ENCODE data around the gene KPNA3.

The KPNA3 gene

DNA sequence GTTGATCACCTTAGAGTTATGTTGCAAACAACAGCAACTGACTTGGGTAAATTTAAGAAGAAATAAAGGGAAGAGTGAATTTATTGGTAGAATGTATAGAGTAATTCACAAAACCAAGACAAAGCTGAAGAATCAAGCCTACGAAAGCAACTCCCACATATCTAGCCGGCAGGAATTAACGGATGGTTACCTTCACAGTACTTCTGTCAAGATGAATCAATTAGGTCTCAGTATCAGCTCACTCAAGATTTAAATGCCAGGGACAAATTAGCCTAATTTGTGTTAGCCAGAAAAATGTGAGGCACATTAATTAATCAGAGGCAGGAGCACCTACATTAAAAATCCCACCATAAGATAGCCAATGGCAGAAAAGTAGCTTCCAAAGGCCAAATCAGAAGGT lies 10.7 kb downstream of the KPNA3 start:
- Histone ChIP-seq H3K4me3 (ENCODE audit: control insufficient read depth in 1 of 7, extremely low read depth in 1 of 7, insufficient read depth in 4 of 7, low read depth in 2 of 7, low read length in 6 of 7) (no peak overlapping the region), H3K9me3 (ENCODE audit: control extremely low read depth in 1 of 5, control insufficient read depth in 4 of 5, insufficient read depth in 2 of 5, low read depth in 1 of 5, low read length in 4 of 5) (no peaks in the 10 kb centered on the region), H3K27me3 (replicated peaks in 2 of 5; ENCODE audit: control insufficient read depth in 4 of 5, insufficient read depth in 5 of 5, low read length in 4 of 5) (no peaks in the 10 kb centered on the region), H3K36me3 (ENCODE audit: control insufficient read depth in 4 of 4, insufficient read depth in 4 of 4, low read length in 3 of 4) (peaks cover 0 to 10% (median 0%) of the 10 kb centered on the region in 4 experiments), H3K27ac (ENCODE audit: insufficient read depth in 1 of 2, low read depth in 1 of 2, low read length in 2 of 2, poor library complexity in 1 of 2, severe bottlenecking in 2 of 2) (no peak overlapping the region), H3K4me1 (ENCODE audit: control extremely low read depth in 1 of 4, control insufficient read depth in 4 of 4, insufficient read depth in 4 of 4, low read length in 3 of 4) (peaks cover 0 to 8% (median 0%) of the 10 kb centered on the region in 4 experiments)
- WGBS (ENCODE audit: insufficient coverage) = 100% methylated on average over 1 of the region's 3 CpGs
- ChIA-PET POLR2A (no interaction called here), CTCF (interaction anchor here (1.0 kb wide), 1 partner anchor 9 kb away, joined by 3 read pairs; no protein-coding TSS in a partner anchor)
- no peak for DNase-seq

DNA sequence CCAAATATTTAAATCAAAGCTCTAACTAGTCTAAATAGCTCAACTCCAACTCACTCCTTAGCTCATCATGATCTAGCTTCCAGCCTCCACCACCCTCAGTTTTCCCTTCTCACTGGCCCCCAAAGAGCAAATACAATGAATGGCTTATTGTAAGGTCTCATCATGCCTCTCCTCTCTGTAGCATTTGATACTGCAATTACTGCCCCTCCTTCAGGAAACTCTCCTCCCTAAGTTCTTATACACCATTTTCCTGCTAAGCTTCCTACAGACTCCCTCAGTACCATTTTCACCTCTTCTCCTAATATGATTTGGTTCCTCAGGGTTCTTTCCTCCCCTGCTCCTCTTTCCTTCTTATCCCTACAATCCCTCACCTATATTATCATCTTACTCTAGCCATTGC lies 12.8 kb downstream of the KPNA3 start:
- Histone ChIP-seq H3K4me3 (ENCODE audit: control insufficient read depth in 1 of 7, extremely low read depth in 1 of 7, insufficient read depth in 4 of 7, low read depth in 2 of 7, low read length in 6 of 7) (no peak overlapping the region), H3K4me1 (ENCODE audit: control extremely low read depth in 1 of 4, control insufficient read depth in 4 of 4, insufficient read depth in 4 of 4, low read length in 3 of 4) (peaks cover 0 to 5% (median 0%) of the 10 kb centered on the region in 4 experiments), H3K9me3 (ENCODE audit: control extremely low read depth in 1 of 5, control insufficient read depth in 4 of 5, insufficient read depth in 2 of 5, low read depth in 1 of 5, low read length in 4 of 5) (no peaks in the 10 kb centered on the region), H3K36me3 (ENCODE audit: control insufficient read depth in 4 of 4, insufficient read depth in 4 of 4, low read length in 3 of 4) (peaks cover 0 to 4% (median 0%) of the 10 kb centered on the region in 4 experiments), H3K27me3 (replicated peaks in 2 of 5; ENCODE audit: control insufficient read depth in 4 of 5, insufficient read depth in 5 of 5, low read length in 4 of 5) (no peaks in the 10 kb centered on the region), H3K27ac (ENCODE audit: insufficient read depth in 1 of 2, low read depth in 1 of 2, low read length in 2 of 2, poor library complexity in 1 of 2, severe bottlenecking in 2 of 2) (no peak overlapping the region)
- DNase-seq = no peak
- ChIA-PET CTCF (interaction anchor here (1.2 to 1.5 kb wide), 4 partner anchors 11 to 101 kb away, joined by 3 to 4 read pairs (median 3); partner anchors contain the start of gene EBPL), POLR2A (interaction anchor here (0.7 kb wide), 1 partner anchor 16 kb away, joined by 3 read pairs; no protein-coding TSS in a partner anchor)

DNA sequence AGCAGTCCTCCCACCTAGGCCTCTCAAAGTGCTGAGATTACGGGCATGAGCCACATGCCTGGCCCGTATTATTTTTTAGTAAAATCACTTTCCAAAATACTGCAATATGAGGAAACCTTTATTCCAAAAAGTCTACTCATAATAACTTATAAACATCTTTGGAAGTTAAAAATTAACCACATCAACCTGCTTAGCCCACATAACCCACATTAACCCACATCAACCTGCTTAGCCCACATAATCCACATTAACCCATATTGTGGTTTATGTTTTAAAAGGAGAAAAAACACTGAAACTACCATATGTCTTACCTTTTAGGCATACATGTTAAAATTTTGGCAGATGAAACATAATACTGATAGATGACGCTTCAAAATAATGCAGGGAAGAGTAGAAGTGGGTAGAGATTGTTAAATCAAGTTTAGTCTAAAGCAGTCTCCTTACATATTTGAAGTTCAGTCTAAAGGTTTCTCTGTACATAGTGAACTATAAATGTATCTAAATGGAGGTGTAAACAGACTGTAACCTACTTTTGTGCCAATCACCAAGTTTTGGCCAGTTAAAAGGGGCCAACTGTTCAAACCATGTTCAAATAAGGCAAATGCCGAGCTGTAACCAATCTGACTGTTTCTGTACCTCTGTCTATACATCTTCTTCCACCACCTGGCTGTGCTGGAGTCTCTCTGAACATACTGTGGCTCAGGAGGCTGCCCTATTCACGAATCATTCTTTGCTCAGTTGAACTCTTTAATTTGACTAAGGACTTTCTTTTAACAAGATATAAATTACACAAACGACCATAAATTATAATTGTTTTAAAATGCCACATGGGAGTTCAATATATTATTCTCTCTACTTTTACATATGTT lies 14.5 kb downstream of the KPNA3 start:
- Histone ChIP-seq H3K9me3 (ENCODE audit: control extremely low read depth in 1 of 5, control insufficient read depth in 4 of 5, insufficient read depth in 2 of 5, low read depth in 1 of 5, low read length in 4 of 5) (no peaks in the 10 kb centered on the region), H3K4me1 (ENCODE audit: control extremely low read depth in 1 of 4, control insufficient read depth in 4 of 4, insufficient read depth in 4 of 4, low read length in 3 of 4) (peaks cover 0 to 4% (median 0%) of the 10 kb centered on the region in 4 experiments), H3K27me3 (replicated peaks in 2 of 5; ENCODE audit: control insufficient read depth in 4 of 5, insufficient read depth in 5 of 5, low read length in 4 of 5) (no peaks in the 10 kb centered on the region), H3K4me3 (ENCODE audit: control insufficient read depth in 1 of 7, extremely low read depth in 1 of 7, insufficient read depth in 4 of 7, low read depth in 2 of 7, low read length in 6 of 7) (no peak overlapping the region), H3K36me3 (ENCODE audit: control insufficient read depth in 4 of 4, insufficient read depth in 4 of 4, low read length in 3 of 4) (peaks cover 0 to 2% (median 0%) of the 10 kb centered on the region in 4 experiments), H3K27ac (ENCODE audit: insufficient read depth in 1 of 2, low read depth in 1 of 2, low read length in 2 of 2, poor library complexity in 1 of 2, severe bottlenecking in 2 of 2) (no peak overlapping the region)
- ChIA-PET POLR2A (no interaction called here), CTCF (interaction anchor here (1.0 to 1.3 kb wide), 2 partner anchors 28 to 99 kb away, joined by 3 read pairs; no protein-coding TSS in a partner anchor)
- DNase-seq = peak in 2 of 3 donors; percentile 27 to 30
- WGBS (ENCODE audit: insufficient coverage) = 100% methylated on average over 1 of the region's 6 CpGs

DNA sequence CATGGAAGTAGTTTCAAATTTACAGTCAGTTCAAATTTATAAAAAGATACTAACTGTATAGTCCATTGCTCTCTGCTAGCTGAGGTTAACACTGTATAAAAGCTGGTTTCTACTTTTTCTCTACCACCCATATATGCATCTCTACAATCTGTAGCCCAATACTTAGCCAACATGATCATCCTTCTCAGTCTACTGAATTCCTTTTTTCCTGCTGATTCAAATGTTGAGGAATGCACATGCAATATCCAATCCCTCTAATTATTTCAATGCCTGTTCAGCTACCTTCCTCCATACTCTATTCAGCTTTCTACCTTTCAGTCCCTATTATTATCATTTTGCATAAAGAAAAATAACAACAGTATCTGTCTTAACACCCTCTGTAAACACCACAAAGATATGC lies 15.6 kb downstream of the KPNA3 start:
- Histone ChIP-seq H3K4me3 (ENCODE audit: control insufficient read depth in 1 of 7, extremely low read depth in 1 of 7, insufficient read depth in 4 of 7, low read depth in 2 of 7, low read length in 6 of 7) (no peak overlapping the region), H3K27me3 (replicated peaks in 2 of 5; ENCODE audit: control insufficient read depth in 4 of 5, insufficient read depth in 5 of 5, low read length in 4 of 5) (no peaks in the 10 kb centered on the region), H3K4me1 (ENCODE audit: control extremely low read depth in 1 of 4, control insufficient read depth in 4 of 4, insufficient read depth in 4 of 4, low read length in 3 of 4) (peaks cover 0 to 4% (median 0%) of the 10 kb centered on the region in 4 experiments), H3K27ac (ENCODE audit: insufficient read depth in 1 of 2, low read depth in 1 of 2, low read length in 2 of 2, poor library complexity in 1 of 2, severe bottlenecking in 2 of 2) (no peak overlapping the region), H3K36me3 (ENCODE audit: control insufficient read depth in 4 of 4, insufficient read depth in 4 of 4, low read length in 3 of 4) (peaks cover 0 to 2% (median 0%) of the 10 kb centered on the region in 4 experiments), H3K9me3 (ENCODE audit: control extremely low read depth in 1 of 5, control insufficient read depth in 4 of 5, insufficient read depth in 2 of 5, low read depth in 1 of 5, low read length in 4 of 5) (no peaks in the 10 kb centered on the region)
- DNase-seq = no peak
- ChIA-PET CTCF (interaction anchor here (0.9 to 1.3 kb wide), 3 partner anchors 11 to 96 kb away, joined by 3 read pairs; no protein-coding TSS in a partner anchor), POLR2A (interaction anchor here (0.7 to 0.9 kb wide), 2 partner anchors 16 to 125 kb away, joined by 3 read pairs; partner anchors contain the start of gene KPNA3)

DNA sequence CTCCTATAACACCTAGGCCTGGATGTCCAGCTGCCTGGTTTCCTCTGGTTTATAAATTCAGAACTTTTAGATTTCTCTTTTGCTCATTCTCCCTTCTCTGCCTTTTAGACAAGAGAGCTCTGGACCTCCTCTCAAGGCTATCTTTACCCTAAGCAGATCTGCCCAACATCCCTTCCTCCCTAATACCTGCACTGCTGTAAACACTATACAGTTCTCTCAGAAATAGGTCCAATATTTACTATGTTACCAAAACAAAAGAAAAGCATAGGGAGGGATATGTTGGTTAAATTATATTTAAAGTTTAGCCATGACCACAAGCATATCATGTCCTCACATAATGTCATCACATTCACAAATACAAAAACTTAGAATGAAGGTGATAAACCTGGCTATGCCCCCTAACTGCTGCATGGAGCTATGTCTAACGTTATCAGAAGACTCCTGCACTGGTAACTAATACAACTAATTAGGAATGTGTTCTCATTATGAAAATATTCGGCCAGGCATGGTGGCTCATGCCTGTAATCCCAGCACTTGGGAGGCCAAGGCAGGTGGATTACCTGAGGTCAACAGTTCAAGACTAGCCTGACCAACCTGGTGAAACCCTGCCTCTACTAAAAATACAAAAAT lies 18.0 kb downstream of the KPNA3 start:
- Histone ChIP-seq H3K36me3 (ENCODE audit: control insufficient read depth in 4 of 4, insufficient read depth in 4 of 4, low read length in 3 of 4) (no peaks in the 10 kb centered on the region), H3K4me3 (ENCODE audit: control insufficient read depth in 1 of 7, extremely low read depth in 1 of 7, insufficient read depth in 4 of 7, low read depth in 2 of 7, low read length in 6 of 7) (no peak overlapping the region), H3K9me3 (ENCODE audit: control extremely low read depth in 1 of 5, control insufficient read depth in 4 of 5, insufficient read depth in 2 of 5, low read depth in 1 of 5, low read length in 4 of 5) (peaks cover 0 to 6% (median 0%) of the 10 kb centered on the region in 5 experiments), H3K27me3 (replicated peaks in 2 of 5; ENCODE audit: control insufficient read depth in 4 of 5, insufficient read depth in 5 of 5, low read length in 4 of 5) (no peaks in the 10 kb centered on the region), H3K27ac (ENCODE audit: insufficient read depth in 1 of 2, low read depth in 1 of 2, low read length in 2 of 2, poor library complexity in 1 of 2, severe bottlenecking in 2 of 2) (no peak overlapping the region), H3K4me1 (ENCODE audit: control extremely low read depth in 1 of 4, control insufficient read depth in 4 of 4, insufficient read depth in 4 of 4, low read length in 3 of 4) (peaks cover 0 to 4% (median 0%) of the 10 kb centered on the region in 4 experiments)
- 100% methylated on average over 1 of the region's 2 CpGs for WGBS (ENCODE audit: insufficient coverage)
- no peak for DNase-seq
- POLR2A ChIA-PET = no interaction called here
- CTCF ChIA-PET = interaction anchor here (1.3 to 1.5 kb wide), 3 partner anchors 8 to 12 kb away, joined by 3 to 4 read pairs (median 4); no protein-coding TSS in a partner anchor

DNA sequence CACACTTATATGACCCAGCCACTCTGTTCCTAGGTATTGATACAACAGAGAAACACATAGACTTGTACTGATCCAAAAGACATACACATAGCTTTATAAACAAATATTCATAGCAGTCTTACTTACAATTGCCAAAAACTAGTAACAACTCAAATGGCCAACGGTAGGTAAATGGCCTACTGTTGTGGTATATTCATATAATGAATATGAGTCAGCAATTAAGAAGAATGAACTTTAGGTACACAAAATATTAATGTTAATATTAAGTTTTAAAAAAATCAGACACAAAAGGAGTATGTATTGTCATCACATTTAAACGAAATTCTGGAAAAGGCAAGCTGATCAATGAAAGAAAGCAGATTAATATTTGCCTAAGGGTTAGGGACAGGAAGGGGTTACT lies 19.7 kb downstream of the KPNA3 start:
- Histone ChIP-seq H3K36me3 (ENCODE audit: control insufficient read depth in 4 of 4, insufficient read depth in 4 of 4, low read length in 3 of 4) (no peaks in the 10 kb centered on the region), H3K4me3 (ENCODE audit: control insufficient read depth in 1 of 7, extremely low read depth in 1 of 7, insufficient read depth in 4 of 7, low read depth in 2 of 7, low read length in 6 of 7) (no peak overlapping the region), H3K27ac (ENCODE audit: insufficient read depth in 1 of 2, low read depth in 1 of 2, low read length in 2 of 2, poor library complexity in 1 of 2, severe bottlenecking in 2 of 2) (no peak overlapping the region), H3K4me1 (ENCODE audit: control extremely low read depth in 1 of 4, control insufficient read depth in 4 of 4, insufficient read depth in 4 of 4, low read length in 3 of 4) (peaks cover 0 to 4% (median 0%) of the 10 kb centered on the region in 4 experiments), H3K9me3 (ENCODE audit: control extremely low read depth in 1 of 5, control insufficient read depth in 4 of 5, insufficient read depth in 2 of 5, low read depth in 1 of 5, low read length in 4 of 5) (peaks cover 0 to 6% (median 0%) of the 10 kb centered on the region in 5 experiments), H3K27me3 (replicated peaks in 2 of 5; ENCODE audit: control insufficient read depth in 4 of 5, insufficient read depth in 5 of 5, low read length in 4 of 5) (no peaks in the 10 kb centered on the region)
- WGBS (ENCODE audit: insufficient coverage) = 100% methylated on average over 1 of the region's 2 CpGs
- ChIA-PET CTCF (interaction anchor here (0.7 to 1.2 kb wide), 2 partner anchors 12 to 26 kb away, joined by 3 read pairs; no protein-coding TSS in a partner anchor), POLR2A (no interaction called here)
- DNase-seq = no peak

Data from common myeloid progenitor, CD34-positive (primary cell).